SIG-M5 (cell line): ENCODE results near the gene EAPP.
"Not testable (repeated sequence)": the region's sequence is repeated elsewhere in the genome, so short reads cannot be mapped to it uniquely, and the experiment has no call there.

ENCODE experiments used
- DNase-seq: peaks from one replicate; lab custom pipeline; 2025; lab: John Stamatoyannopoulos, UW

The EAPP gene

DNA sequence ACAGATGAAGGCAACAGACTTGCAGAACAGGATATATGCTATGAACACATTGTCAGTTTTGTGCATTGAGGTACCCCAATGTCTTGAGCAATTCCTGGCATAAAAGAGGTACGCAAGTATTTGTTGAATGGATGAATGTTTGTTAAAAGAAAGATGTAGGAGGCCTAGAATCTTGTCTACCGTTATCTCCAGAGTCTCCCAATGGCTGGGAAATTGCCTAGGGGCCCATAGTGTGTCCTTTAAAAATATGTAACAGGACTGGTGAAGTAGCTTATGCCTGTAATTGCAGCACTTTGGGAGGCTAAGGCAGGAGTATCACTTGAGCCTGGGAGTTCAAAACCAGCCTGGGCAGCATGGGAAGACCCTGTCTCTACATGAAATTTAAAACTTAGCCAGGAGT lies 57.0 kb downstream of the EAPP start:
- no peak for DNase-seq

- no peak for DNase-seq
Measured at GRCh38 chr14:34479694-34480093, 59.8 kb downstream of the EAPP start.

- no peak for DNase-seq
Measured at GRCh38 chr14:34478261-34478660, 61.2 kb downstream of the EAPP start.

- DNase-seq = not testable (repeated sequence)
Measured at GRCh38 chr14:34476036-34476435, 63.5 kb downstream of the EAPP start.

DNA sequence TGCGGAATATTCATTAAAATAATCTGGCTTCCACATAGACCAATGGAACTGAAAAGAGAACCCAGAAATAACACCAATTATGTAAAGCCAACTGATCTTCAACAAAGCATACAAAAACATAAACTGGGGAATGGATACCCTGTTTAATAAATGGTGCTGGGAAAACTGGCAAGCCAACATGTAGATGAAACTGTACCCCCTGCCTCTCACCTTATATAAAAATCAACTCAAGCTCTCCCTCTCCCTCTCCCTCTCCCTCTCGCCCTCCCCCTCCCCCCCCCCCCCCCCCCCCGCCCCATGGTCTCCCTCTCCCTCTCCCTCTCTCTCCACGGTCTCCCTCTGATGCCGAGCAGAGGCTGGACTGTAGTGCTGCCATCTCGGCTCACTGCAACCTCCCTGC lies 64.3 kb downstream of the EAPP start:
- DNase-seq = no peak

DNA sequence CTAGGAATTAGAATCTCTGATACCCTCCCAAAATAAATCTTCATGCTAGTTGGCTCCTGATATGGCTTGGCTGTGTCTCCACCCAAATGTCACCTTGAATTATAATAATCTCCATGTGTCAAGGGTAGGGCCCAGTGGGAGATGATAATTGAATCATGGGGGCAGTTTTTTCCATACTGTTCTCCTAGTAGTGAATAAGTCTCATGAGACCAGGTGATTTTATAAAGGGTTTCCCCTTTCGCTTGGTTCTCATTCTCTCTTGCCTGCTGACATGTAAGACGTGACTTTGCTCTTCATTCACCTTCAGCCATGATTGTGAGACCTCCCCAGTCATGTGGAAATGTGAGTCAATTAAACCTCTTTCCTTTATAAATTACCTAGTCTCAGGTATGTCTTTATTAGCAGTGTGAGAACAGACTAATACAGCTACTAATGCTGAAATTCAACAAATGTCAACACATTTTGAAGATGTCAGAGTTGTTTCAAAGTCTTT lies 65.3 kb downstream of the EAPP start:
- DNase-seq = no peak

- no peak for DNase-seq
Measured at GRCh38 chr14:34472706-34473279, 66.7 kb downstream of the EAPP start.

DNA sequence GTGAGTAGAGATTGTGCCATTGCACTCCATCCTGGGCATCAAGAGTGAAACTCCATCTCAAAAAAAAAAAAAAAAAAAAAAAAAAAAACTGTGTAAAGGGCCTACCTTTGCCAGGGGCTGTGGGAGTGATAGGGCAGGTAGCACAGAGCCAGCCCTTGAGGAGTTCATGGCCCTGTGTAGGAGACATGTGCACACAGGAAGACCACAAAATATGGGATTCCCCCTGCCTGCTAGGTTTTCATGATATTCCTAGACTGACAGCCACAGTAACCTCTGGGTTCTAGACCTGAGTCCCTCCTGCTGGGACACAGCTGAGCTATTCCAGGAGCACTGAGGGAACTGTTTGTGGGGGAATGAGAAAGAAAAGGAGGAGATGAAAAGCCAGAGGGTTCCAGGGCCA lies 69.2 kb downstream of the EAPP start:
- no peak for DNase-seq

DNA sequence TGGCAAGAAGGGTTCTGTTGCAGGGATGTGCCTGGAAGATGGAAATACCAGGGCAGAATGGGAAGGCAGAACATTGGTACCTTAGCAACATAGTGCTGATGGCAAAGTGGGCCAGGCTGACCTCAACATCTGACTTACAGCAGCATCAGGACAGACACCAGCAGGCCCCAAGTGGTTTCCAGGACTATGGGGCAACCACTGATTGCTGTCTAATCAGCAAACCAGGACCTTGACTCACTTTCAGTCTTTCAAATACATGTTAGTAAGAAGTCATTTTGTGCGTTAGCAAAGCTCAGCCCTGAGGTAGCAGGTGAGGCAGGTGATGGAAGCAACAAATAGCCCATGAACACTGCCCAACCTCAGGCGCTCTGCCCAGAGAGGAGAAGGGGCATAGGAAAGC lies 72.8 kb downstream of the EAPP start:
- DNase-seq = no peak
